GM18511 (cell line): Measurements from ENCODE around the gene COL19A1.
"Not testable (repeated sequence)": the region's sequence is repeated elsewhere in the genome, so short reads cannot be mapped to it uniquely, and the experiment has no call there.

Experiments
- ATAC-seq: cut with Tn5 transposase; IDR thresholded peaks from one replicate; pipeline ENCODE4 v1.9.1; 2021; ENCODE audit warnings: mild to moderate bottlenecking, moderate library complexity; ENCODE audit not compliant: unreplicated experiment

COL19A1 gene

DNA sequence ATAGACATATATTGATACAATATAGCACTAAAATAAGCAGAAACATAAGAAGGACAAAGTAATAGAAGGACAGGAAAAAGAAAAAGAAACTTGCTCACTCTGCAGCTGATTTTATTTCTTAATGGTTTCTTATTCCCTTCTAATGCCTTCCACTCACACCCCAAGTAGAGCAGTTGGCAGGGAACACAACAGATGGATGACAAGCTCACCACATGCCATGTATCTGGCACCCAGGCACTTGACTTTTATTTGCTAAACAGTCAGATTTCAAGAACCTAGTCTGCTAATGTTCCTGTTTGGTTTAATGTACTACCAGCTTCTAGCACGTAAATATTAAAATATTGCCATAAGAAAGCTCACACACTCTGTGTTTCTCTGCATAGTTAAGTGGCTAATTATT lies 87.1 kb downstream of the COL19A1 start:
- no peak for ATAC-seq

DNA sequence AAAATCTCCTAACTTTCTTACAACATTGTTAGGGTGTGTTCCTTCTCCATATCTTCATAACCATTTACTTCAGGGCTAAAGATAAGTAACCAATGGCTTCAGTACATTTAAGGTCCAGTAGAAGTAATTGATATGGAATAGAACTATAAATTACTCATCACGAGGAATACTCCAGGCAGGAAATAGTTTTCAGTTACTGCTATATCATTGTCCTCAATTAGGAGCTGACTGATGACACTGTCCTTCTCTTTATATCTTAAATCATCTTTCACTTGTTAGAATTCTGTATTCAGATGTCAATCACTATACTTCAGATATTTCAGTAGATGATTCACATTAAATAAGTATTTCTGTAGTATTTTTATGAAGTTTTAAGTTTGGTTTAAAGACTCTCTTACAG lies 88.4 kb downstream of the COL19A1 start:
- no peak for ATAC-seq

DNA sequence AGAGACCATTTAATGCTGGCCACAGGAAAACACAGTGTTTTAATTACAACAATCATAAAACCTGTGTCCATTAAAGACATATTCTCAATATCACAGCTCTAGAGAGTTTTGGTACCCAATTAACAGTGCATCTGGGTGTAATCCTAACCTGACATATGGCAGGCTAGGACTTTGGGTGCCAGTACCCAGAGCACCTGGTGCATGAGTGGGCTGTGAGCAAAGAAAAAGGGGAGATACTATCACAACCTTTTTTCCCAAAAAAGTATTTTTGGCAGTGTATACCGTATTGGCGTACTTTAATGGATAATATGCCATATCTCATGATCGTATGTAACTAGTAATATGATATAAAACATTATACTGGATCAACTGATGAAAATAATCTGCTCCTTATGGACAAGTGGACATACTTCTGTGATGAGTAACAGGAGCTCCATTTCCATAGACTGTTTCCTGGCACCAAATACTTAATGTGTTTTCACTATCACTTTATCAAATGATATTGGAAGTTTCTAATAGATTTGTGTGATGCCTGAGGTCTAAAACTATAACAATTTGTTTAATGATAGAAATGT lies 91.7 kb downstream of the COL19A1 start:
- no peak for ATAC-seq

DNA sequence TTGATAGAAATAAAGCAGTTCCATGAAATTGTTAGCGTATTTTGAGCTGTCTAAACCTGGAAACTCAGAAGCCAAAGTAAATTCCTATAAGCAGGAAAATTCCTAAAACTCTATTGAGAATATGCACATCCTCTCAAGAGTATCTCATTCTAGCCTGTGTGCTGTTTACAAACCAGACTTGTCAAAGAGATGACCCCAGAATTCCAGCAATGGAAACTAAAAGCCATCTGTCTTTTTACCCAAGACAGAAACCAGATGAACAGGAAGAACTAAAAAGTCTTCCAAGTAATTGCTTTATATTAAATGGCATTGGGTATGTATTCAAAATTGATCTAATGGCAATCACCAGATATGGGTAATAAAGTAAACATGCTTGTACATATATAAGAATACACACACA lies 92.6 kb downstream of the COL19A1 start:
- no peak for ATAC-seq

DNA sequence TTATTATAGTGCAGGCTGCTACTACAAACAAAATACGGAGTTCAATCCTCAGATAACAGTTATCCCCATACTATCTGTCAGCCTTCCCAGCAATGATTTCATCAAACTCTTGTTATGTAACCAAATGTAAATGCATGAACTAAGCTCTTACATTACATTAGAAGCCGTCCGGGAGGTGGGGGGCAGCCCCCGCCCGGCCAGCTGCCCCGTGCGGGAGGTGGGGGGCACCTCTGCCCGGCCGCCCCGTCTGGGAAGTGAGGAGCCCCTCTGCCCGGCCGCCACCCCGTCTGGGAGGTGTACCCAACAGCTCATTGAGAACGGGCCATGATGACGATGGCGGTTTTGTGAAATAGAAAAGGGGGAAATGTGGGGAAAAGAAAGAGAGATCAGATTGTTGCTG lies 99.6 kb downstream of the COL19A1 start:
- ATAC-seq, result not testable (repeated sequence)

DNA sequence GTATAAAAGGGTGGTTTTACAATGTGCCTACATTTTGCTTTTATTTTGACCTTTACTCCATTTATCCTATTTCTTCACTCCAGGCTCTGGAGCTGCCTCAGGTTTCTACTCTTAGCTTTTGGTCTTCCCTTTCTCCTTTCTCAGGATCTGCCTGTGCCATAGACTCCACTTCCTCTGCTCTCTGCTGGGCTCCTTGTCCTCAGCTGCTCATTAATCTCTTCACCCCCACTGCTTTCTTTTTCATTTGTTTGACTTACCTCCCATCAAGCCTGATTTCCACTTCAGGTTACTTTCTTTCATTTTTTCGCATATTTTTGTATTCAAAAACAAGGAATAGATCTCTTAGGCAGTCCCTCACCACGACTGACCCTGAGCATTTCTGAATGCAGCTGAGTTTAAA lies 106.8 kb downstream of the COL19A1 start:
- ATAC-seq, result no peak

DNA sequence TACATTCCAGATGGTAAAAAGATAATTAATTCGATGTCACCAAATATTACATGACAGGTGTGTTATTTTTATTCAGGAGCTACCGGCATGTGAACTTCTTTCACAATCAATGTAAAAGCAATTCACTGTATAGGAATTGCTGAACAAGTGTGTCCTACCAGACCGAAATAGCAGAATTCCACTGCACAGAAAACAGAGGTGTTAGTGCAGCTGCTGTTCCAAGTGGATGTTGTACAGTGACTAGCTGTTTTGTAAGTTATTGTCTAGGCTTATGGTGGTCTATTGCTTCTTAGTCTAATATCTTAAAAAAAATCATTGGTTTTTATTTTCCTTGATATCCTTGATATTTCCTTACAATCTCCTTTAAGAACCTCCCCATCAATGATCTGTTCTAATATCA lies 107.4 kb downstream of the COL19A1 start:
- no peak for ATAC-seq

DNA sequence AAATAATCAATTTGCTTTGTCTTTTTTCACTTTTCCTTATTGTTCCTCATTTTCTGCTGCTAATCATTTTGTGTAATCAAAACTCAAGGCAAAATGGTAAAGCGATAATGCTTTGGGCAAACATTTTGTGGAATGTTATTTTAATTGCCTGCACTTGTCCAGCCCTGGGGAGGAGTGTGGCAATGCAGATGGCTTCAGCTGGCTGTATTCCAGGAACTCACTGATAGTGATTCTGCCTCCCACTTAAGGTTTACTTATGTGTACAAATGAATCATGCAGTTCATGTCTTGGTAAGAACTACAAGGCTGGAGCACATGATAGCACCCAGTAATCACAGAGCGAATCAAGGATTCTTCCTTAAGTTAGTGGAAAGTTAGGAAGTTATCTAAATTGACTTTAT lies 107.8 kb downstream of the COL19A1 start:
- no peak for ATAC-seq

DNA sequence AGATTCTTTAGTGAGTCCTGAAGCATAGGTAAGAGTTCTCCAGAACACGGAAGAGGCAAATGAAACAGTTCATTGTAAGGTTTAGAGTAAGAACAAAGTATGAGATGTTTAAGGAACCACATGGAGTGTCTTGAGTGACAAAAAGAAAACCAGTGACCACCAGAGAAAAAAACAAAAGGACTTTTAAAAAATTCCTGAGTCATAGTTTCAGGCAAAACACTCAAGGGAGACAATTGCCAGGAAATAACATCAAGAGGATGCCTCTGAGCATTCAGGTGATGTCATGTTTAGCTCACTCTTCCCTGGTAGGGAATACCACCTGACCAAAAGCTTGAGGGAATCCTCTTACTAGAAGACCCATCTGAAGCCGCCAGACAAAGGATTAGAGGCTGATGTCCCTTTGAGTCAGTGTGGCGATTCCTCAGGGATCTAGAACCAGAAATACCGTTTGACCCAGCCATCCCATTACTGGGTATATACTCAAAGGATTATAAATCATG lies 110.3 kb downstream of the COL19A1 start:
- no peak for ATAC-seq

DNA sequence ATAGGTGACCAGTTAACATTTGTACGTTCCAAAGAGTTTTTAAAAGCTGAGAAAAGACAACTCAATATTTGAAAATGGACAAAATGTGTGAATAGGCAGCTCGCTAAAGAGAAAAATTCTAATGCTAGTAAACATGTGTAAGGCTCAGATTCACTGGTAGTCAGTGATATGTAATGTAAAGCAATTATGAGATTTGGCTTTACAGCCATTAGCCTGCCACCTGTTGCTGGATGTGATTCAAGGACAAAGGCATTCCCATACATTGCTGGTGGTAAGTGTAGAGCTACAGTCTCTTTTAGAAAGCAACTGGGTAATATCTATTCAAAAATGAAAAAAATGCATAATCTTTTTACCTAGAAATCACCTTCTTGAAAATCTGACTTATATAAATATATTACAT lies 114.3 kb downstream of the COL19A1 start:
- ATAC-seq, result no peak

DNA sequence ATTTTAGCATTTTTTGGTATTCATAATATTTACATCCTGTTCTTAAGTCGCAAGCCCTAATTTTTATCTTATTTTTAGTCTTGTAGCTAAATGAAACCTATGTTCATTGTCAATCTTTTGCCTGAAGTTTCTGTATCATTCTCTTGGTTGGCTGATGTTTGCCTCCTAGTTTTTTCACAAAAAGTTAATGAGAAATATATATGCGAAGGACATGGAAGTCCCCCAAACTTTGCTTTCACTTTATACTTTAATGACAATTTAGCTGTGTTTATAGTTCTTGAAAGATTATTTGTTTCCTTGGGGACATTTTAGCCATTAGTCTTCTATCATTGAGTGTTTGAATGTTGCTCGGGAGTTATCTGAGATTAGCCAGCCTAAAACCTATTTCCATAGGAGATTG lies 118.2 kb downstream of the COL19A1 start:
- no peak for ATAC-seq

DNA sequence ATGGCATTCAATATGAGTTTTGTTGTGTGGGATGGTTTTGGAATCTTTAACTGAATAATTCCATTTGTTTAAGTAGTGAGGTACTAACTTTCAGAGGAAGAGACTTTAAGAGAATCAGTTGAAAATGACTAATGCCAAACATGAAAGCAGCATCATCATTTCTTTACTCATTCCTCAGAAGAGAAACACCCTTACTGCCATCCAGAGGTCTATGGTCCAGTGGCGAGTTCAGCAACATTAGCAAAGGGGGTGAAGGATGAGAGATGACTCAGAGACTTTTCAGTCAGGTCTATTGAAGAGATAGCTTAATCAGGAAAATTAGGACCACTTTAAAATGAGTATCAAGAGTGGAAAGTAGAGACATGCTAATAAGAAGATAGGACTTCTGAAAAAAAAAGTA lies 118.8 kb downstream of the COL19A1 start:
- ATAC-seq, result peak; percentile 54

DNA sequence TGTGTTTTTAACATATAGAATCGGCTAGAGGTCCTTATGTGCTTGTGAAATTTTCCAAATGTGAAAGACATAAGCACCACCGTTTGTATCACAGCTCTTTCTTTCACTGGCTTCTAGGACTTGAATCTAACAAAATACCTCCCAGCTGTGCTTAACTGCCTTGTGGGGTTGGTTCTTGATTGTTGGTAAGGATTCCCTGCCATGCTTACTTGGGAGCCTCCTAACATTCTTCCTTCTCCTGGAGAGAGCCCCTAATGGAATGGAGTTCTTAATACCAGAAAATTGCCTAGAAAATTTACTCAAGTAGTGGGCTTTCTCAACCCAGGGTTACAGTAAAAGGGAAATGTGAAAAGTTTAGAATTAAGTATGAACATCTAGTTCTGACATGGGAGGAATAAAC lies 121.2 kb downstream of the COL19A1 start:
- ATAC-seq, result no peak

DNA sequence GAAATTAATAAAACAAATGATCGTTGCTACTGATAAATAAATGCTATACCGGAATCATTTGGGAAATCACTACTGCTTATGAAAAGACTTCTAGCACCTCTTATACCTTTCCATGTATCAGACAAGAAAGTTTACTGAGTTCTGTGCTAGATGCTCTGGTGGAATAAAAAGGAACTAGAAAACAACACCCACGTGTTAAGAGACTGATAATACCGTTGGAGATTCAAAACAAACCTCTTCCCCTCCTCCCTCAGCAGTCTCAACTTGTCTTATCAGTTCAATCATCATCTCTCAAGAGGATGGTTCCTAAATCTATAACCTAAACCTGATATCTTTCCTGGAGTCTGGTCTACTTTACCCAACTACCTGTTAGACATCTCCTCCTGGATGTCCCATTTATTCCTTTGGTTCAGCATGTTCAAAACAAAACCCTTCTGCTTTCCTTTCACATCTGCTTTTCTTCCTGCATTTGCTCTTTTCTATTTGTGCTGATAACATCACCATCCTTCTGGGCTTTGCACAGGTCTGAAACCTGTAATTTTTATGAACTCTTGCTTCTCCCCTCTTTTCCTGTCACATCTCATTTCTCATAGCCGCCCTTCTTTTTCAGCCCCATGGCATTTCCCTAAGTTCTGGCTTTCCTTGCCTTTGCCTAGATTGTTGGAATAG lies 122.2 kb downstream of the COL19A1 start:
- ATAC-seq, result peak; percentile 66

DNA sequence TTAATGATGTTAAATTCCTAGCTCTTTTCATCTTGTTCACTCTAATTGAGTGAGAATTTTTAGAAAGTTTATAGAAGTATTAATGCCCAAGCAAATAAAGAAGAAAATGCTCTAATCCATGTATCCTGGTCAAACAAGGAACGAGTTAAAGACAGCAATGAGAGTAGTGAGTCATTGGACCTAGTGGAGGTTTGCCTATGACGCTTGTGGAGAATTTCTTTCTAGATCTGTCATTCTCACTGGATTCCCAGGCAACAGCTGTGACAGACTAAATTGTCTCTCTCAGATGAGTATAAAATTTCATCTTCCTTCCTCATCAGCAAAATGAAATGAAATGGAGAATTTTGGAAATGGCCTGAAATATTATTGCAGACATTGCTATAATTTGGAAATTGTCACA lies 127.9 kb downstream of the COL19A1 start:
- no peak for ATAC-seq

DNA sequence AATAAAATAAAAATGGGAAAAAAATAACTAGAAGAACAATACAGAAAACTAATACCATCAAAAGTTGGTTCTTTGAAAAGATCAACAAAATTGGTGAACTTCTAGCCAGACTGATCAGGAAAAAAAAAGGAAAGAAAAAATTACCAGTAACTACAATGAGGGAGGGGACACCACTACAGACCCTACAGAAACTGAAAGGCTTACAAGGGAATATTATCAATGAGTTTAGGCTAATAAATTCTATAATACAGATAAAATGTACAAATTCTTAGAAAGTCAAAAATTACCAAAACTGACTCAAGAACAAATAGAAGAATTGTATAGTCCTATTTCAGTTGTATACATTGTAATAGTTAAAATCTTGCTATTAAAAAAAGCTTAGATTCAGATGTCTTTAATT lies 141.8 kb downstream of the COL19A1 start:
- no peak for ATAC-seq

DNA sequence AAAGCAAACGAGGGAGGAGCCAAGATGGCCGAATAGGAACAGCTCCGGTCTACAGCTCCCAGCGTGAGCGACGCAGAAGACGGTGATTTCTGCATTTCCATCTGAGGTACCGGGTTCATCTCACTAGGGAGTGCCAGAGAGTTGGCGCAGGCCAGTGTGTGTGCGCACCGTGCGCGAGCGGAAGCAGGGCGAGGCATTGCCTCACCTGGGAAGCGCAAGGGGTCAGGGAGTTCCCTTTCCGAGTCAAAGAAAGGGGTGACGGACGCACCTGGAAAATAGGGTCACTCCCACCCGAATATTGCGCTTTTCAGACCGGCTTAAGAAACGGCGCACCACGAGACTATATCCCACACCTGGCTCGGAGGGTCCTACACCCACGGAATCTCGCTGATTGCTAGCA lies 144.0 kb downstream of the COL19A1 start:
- not testable (repeated sequence) for ATAC-seq

DNA sequence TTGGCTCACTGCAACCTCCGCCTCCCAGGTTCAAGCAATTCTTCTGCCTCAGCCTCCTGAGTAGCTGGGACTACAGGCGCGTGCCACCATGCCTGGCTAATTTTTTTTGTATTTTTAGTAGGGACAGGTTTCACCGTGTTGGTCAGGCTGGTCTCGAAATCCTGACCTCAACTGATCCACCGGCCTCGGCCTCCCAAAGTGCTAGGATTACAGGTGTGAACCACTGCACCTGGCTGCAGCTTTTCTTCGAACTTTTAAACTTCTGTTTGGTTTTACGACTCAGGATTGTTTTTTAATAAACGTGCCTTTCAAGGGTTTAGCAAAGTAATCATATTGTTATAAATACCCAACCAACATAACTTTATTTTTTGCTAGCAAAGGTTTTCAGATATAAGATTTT lies 156.8 kb downstream of the COL19A1 start:
- not testable (repeated sequence) for ATAC-seq

DNA sequence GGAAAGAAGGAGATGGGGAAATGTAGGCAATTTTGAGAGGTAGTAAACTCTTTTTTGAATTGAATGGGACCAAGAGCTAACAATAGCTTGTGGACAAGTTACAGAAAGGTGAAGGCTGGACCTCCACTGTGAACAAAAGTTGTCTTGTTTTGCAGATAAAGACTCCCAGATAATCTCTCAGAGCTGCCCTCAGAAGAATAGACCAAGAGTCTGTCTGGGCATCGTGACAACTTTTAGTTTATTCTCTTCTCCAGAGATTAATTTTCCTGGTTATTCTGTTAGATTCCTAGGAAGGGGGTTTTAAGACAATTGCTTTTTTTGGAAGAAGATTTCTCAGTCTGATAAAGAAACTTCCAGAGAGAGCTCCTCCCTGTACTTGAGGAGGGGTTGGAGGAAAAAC lies 161.9 kb downstream of the COL19A1 start:
- ATAC-seq, result no peak

DNA sequence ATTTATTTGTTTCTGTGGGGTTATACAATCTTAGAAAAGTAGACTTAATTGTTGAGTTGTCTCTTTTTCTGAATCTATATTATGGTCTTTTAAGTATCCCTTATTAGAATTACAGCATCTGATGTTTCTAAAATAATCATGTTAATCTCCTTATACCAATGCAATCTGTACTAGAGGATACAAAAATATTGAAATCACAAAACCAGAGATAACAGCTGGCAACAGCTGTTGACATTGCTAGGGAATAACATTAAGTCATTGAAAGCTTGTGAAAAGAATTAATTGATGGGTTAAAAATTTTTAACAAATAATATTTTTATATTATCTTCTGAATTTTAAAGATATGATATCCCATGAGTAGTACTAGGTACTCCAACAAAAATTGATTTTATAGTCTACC lies 162.6 kb downstream of the COL19A1 start:
- no peak for ATAC-seq

DNA sequence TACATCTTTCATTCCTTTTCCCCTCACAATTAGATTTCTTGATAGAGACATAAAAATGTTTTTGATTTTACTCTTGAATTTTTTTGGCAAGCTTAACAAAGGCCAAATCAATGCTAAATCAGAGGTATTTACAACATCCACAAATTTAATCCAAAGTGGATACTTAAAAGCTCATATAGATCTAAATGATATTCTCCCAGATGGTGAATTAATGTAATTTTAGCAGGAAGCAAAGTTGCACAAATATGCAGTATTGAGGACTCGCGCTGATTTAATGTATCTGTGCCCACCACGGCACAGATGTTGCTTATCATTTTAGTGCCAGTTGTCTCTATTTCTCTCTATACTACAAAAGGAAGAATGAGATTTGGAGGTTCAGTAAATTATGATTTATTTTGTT lies 167.4 kb downstream of the COL19A1 start:
- ATAC-seq, result no peak

DNA sequence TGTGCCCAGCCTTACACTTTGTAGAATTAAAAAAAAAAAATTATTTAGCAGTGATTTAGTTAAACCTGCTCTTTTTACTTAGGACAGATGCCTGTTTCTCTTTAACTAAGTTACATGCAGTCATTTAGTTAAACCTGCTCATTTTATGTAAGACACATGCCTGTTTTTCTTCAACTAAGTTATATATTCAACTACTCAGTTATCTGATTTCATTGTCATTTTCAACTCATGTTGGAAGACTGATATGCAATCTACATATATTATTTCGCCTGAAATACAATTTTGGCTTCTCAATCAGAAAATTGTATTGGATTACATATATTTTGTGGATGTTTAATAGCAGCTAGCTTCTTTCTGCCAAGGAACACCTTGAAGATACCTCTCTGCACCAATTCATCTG lies 171.1 kb downstream of the COL19A1 start:
- no peak for ATAC-seq

DNA sequence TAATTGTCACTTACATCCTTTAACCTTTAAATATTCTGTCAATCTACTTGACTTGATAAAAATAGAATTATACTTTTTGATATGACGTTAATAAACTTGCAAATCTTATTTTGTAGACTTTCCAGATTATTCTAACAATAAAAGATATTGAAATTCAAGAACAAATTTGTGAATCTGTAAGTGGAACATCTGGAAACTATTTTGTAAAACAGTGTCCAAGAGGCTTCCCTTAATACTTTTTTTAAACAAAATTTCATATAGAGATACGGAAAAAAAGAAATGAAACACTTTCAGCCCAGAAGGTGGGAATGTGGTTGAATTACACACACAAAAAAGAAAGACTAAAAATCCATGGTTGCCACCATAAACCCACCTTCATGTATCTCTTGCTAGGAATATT lies 174.4 kb downstream of the COL19A1 start:
- no peak for ATAC-seq
